GM21390 (cell line): ENCODE results near the gene MRPL45.

ENCODE experiments used
- ATAC-seq: cut with Tn5 transposase; IDR thresholded peaks from one replicate; pipeline ENCODE4 v1.9.1; 2021; ENCODE audit not compliant: unreplicated experiment

MRPL45 gene

DNA sequence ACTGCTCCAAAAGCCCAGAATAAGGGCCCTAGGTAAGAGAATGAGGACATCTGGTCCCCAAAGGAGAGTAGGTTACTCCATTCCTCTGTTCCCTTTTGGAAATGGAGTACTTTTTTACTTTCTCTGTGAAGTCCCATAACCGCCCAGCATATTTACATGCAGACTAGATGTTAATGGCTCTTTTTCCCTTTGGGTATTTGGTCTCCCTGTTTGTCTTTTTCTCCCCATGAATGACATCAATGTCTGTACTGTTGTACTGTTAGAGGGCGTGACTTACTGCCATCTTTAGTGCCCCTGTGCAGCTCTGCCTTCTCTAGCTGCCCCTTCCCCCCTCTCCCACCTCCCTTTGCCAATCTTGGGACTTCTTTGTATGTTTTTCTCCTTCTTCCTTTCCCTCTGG lies 27.8 kb downstream of the MRPL45 start:
- ATAC-seq = no peak

- no peak for ATAC-seq
These were observed 28.4 kb downstream of the MRPL45 start for GRCh38 chr17:38325221-38325851.

GRCh38 chr17:38326996-38327792 lies 30.2 kb downstream of the MRPL45 start:
- no peak for ATAC-seq

- no peak for ATAC-seq
These were observed 31.0 kb downstream of the MRPL45 start for GRCh38 chr17:38327936-38328335.

GRCh38 chr17:38328620-38329019 lies 31.7 kb downstream of the MRPL45 start:
- ATAC-seq = no peak

DNA sequence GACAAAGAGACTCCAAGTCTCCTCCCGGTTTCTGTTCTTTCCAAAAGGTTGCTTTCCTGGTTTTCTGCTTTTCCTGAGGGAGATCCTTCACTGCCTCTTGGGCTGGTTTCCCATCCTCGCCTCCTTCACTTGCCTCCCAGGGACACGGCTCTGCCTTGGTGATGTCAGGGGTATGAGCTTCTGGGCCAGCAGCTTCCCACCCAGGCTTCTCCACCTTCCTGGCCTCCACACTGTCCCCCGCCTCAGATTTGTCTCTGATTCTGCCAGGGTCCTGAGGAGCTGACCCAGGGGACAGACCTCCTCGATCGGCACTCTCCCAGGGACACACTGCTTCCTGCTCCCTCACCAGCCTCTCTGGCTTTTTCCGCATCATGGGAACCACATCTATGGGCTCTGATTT lies 32.3 kb downstream of the MRPL45 start:
- ATAC-seq = no peak

DNA sequence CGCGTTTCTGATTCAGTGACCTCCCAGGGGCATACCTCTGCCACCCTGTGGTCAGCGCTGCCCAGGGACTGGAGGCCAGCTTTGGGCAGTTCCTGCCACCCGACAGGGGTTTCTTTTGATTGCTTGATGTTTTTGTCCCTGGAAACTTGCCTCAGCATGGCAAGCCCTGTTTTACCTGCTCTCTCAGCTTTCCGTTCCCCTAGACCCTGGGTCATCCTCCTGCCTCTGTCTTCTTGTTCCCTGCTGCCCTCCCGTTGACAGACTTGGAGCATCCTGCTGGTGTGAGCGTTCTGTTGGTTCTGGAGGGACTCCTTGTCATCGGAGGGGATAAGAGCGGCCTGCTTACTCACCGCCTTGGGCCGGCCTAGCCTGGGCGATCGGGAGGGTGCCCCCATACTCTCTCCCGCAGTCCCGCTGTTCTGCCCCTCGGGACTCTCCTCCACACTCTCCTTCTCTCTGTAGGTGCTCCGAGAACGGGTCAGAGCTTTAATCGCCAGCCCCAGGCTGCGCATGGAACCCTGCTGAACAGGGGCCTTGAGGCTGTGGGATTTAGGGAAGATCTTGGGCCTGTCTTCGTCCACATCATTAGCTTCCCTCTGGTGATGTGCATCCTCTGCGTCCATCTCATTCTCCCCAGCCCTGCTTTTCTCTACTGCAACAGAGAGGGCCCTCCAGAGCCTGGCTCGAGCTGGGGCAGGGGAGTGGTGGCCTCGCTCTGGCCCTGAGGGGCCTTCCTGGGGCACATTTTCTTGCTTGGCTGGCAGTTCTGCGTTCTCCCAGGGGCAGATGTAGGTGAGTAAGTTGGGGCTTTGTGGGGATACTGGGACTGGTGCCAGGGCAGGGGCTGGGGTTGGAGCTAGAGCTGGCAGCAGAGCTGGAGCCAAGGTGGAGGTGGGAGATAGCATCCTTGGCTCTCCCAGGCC lies 33.1 kb downstream of the MRPL45 start:
- ATAC-seq = no peak

GRCh38 chr17:38330941-38331411 lies 34.0 kb downstream of the MRPL45 start:
- ATAC-seq = no peak

- no peak for ATAC-seq
These were observed 35.8 kb downstream of the MRPL45 start for GRCh38 chr17:38332735-38333134.

- no peak for ATAC-seq
These were observed 36.8 kb downstream of the MRPL45 start for GRCh38 chr17:38333635-38334295.

- ATAC-seq = no peak
These were observed 37.8 kb downstream of the MRPL45 start for GRCh38 chr17:38334480-38335364.

DNA sequence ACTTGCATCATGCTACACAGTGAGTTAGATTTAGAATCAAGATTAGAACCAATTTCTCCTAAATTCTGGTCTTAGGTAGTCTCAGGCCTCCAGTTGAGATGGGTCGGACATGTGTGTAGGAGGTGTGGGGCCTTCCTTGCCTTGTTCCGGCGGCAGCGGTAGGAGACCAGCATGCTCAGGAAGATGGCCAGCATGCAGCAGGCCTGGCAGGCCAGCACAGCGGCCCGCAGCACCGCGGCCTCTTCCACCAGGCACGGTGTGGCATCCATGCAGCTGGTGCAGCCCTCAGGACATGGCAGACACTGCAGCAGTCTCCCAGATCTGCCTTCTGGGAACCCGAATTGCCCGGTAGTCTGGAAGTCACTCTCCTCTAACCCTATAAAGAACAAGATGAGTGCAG lies 39.9 kb downstream of the MRPL45 start:
- no peak for ATAC-seq

GRCh38 chr17:38338053-38338452 lies 41.1 kb downstream of the MRPL45 start:
- no peak for ATAC-seq

DNA sequence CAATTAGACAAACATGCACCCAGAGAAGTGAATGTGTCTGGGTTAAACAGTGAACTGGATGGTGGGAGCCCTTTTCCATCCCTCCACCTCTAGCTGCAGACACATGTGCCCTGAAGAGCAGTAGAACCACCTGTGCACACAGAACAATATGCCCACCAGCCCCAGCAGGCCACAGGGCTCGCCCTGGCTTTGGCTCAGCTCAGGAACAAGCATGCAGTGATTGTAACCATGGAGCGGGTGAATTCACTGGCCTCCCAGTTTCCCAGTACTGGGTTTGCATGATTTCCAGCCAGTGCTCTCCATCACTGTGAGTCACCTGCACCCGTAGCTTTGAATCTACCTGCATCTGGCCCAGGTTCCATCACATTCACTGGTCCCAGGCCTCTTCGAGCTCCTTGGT lies 41.6 kb downstream of the MRPL45 start:
- ATAC-seq = no peak

DNA sequence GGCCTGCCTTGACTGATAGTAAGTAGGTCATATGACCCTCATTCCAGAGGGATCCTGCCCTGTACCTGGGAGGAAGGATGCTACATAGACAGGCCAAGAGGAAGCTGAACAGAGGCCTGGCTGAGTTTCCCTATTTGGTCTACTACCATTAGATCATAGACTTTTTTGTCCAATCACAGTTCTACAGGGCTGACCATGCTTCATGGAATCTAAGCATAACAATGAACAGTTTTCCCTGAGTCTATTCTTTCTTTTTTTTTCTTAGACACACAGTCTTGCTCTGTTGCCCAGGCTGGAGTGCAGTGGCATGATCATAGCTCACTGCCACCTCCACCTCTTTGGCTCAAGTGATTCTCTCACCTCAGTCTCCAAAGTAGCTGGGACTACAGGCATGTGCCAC lies 42.9 kb downstream of the MRPL45 start:
- ATAC-seq = no peak

DNA sequence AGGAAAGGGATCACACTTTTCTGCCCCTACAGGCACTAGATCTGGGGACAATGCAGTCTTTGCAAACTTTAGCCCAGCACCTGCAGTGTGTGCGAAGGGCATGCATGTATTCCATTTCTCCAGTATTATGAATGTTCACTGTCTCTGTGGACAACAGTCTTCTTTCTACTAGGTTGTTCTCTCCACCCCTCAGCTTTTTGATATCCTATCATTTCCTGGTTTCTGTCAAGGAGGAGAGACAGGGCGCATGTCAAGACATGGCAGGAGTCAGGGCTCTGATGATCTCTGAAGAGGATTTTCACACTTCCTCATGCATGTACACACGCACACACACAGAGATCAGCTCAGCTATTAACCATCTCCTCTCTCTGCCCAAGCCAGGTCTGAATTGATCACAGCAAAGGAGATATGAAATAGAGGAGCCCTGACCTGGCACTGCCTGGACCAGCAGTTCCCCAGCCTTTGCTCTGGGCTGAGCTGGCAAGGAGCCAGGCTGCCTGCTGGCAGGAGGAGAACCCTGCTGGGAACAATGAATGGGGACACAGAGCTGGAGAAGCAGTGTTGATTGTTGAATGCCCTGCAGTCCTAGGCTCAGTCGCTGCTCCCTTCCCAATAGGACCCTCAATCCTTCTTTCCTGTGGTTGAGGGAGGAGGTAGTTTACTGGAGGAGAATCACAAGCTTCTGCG lies 44.2 kb downstream of the MRPL45 start:
- no peak for ATAC-seq

GRCh38 chr17:38342886-38343607 lies 46.1 kb downstream of the MRPL45 start:
- ATAC-seq = no peak

GRCh38 chr17:38343608-38344419 lies 46.8 kb downstream of the MRPL45 start, which contains the start of gene GPR179:
GPR179 (minus strand) TSS chr17:38343956; CDS start chr17:38343789, 167 bp downstream.
- no peak for ATAC-seq
